Measurements from ENCODE around the gene ZNF579. TPM values are rescaled to one million over a fixed set of nuclear protein-coding genes. Genes with fewer than 3 reads are reported as not detected.

The ZNF579 gene
- total and polyA plus RNA-seq, 2 of the 13 experiments (the other 11 are each of a cell fraction or from before 2014, with no cell fraction given), result 2.1 to 2.9 TPM

DNA sequence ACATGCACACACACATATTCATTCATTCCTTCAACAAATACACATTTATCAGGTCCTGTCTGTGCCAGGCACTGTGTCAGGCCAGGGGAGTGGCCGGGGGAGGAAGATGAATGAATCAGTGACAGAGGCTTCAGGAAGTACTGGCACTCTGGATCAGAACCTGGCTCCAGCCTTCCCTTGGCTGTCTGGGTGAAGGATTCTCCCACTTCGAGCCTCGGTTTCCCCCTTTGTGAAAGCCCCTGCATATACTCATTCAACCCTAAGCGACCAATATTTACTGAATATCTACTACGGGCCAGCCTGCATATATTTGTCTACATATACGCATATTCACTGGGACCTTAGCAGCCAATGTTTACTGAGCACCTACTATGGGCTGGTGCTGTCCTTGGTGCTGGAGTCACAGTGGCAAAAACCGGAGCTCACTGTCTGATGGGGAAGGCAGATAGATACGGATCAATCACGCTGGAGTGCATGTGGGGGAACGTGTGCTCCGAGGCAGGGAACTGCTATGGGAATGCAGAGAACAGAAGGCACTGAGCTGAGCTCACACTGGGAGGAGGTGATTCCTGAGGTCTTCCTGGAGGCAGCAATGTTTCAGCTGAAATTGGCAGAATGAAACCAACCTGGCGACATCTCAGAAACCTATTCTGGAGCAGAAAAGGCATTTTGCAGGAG is 636 bp upstream of the ZNF579 start (continued):
- TF ChIP-seq, protein P1, sequence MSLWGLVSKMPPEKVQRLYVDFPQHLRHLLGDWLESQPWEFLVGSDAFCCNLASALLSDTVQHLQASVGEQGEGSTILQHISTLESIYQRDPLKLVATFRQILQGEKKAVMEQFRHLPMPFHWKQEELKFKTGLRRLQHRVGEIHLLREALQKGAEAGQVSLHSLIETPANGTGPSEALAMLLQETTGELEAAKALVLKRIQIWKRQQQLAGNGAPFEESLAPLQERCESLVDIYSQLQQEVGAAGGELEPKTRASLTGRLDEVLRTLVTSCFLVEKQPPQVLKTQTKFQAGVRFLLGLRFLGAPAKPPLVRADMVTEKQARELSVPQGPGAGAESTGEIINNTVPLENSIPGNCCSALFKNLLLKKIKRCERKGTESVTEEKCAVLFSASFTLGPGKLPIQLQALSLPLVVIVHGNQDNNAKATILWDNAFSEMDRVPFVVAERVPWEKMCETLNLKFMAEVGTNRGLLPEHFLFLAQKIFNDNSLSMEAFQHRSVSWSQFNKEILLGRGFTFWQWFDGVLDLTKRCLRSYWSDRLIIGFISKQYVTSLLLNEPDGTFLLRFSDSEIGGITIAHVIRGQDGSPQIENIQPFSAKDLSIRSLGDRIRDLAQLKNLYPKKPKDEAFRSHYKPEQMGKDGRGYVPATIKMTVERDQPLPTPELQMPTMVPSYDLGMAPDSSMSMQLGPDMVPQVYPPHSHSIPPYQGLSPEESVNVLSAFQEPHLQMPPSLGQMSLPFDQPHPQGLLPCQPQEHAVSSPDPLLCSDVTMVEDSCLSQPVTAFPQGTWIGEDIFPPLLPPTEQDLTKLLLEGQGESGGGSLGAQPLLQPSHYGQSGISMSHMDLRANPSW (CRISPR knock-in tag; IDR thresholded peaks at IDR 0.05; ENCODE audit: borderline replicate concordance), result no peak
- TF ChIP-seq KDM3A (CRISPR knock-in tag; IDR thresholded peaks at IDR 0.05; ENCODE audit: low read depth) (no peak), ZNF816 (CRISPR knock-in tag; IDR thresholded peaks at IDR 0.05; ENCODE audit: borderline replicate concordance) (no peak), XBP1 (CRISPR knock-in tag; IDR thresholded peaks at IDR 0.05) (no peak), ZFP90 (CRISPR knock-in tag; IDR thresholded peaks at IDR 0.05; ENCODE audit: borderline replicate concordance) (no peak), PHF20 (CRISPR knock-in tag; IDR thresholded peaks at IDR 0.05) (no peak), ZNF124 (CRISPR knock-in tag; IDR thresholded peaks at IDR 0.05) (0 out of 2 replicates have a peak, but pooled peaks have one; percentile 51), ERF (CRISPR knock-in tag; IDR thresholded peaks at IDR 0.05) (no peak), SP1 (IDR thresholded peaks at IDR 0.05) (no peak), SP1 (CRISPR knock-in tag; IDR thresholded peaks at IDR 0.05) (no peak), ZNF138 (CRISPR knock-in tag; IDR thresholded peaks at IDR 0.05; ENCODE audit: low read depth) (peak; percentile 47; the same call in 1 of the 2 replicates), ZNF777 (CRISPR knock-in tag; IDR thresholded peaks at IDR 0.05) (peak; percentile 60; the same call in 1 of the 2 replicates)
- TF ChIP-seq, protein P2, sequence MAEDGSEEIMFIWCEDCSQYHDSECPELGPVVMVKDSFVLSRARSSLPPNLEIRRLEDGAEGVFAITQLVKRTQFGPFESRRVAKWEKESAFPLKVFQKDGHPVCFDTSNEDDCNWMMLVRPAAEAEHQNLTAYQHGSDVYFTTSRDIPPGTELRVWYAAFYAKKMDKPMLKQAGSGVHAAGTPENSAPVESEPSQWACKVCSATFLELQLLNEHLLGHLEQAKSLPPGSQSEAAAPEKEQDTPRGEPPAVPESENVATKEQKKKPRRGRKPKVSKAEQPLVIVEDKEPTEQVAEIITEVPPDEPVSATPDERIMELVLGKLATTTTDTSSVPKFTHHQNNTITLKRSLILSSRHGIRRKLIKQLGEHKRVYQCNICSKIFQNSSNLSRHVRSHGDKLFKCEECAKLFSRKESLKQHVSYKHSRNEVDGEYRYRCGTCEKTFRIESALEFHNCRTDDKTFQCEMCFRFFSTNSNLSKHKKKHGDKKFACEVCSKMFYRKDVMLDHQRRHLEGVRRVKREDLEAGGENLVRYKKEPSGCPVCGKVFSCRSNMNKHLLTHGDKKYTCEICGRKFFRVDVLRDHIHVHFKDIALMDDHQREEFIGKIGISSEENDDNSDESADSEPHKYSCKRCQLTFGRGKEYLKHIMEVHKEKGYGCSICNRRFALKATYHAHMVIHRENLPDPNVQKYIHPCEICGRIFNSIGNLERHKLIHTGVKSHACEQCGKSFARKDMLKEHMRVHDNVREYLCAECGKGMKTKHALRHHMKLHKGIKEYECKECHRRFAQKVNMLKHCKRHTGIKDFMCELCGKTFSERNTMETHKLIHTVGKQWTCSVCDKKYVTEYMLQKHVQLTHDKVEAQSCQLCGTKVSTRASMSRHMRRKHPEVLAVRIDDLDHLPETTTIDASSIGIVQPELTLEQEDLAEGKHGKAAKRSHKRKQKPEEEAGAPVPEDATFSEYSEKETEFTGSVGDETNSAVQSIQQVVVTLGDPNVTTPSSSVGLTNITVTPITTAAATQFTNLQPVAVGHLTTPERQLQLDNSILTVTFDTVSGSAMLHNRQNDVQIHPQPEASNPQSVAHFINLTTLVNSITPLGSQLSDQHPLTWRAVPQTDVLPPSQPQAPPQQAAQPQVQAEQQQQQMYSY (CRISPR knock-in tag; IDR thresholded peaks at IDR 0.05), result no peak; the same call in 1 of the 2 replicates
- TF ChIP-seq, protein P3, sequence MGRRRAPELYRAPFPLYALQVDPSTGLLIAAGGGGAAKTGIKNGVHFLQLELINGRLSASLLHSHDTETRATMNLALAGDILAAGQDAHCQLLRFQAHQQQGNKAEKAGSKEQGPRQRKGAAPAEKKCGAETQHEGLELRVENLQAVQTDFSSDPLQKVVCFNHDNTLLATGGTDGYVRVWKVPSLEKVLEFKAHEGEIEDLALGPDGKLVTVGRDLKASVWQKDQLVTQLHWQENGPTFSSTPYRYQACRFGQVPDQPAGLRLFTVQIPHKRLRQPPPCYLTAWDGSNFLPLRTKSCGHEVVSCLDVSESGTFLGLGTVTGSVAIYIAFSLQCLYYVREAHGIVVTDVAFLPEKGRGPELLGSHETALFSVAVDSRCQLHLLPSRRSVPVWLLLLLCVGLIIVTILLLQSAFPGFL (CRISPR knock-in tag; IDR thresholded peaks at IDR 0.05), result no peak
- TF ChIP-seq, protein P4, sequence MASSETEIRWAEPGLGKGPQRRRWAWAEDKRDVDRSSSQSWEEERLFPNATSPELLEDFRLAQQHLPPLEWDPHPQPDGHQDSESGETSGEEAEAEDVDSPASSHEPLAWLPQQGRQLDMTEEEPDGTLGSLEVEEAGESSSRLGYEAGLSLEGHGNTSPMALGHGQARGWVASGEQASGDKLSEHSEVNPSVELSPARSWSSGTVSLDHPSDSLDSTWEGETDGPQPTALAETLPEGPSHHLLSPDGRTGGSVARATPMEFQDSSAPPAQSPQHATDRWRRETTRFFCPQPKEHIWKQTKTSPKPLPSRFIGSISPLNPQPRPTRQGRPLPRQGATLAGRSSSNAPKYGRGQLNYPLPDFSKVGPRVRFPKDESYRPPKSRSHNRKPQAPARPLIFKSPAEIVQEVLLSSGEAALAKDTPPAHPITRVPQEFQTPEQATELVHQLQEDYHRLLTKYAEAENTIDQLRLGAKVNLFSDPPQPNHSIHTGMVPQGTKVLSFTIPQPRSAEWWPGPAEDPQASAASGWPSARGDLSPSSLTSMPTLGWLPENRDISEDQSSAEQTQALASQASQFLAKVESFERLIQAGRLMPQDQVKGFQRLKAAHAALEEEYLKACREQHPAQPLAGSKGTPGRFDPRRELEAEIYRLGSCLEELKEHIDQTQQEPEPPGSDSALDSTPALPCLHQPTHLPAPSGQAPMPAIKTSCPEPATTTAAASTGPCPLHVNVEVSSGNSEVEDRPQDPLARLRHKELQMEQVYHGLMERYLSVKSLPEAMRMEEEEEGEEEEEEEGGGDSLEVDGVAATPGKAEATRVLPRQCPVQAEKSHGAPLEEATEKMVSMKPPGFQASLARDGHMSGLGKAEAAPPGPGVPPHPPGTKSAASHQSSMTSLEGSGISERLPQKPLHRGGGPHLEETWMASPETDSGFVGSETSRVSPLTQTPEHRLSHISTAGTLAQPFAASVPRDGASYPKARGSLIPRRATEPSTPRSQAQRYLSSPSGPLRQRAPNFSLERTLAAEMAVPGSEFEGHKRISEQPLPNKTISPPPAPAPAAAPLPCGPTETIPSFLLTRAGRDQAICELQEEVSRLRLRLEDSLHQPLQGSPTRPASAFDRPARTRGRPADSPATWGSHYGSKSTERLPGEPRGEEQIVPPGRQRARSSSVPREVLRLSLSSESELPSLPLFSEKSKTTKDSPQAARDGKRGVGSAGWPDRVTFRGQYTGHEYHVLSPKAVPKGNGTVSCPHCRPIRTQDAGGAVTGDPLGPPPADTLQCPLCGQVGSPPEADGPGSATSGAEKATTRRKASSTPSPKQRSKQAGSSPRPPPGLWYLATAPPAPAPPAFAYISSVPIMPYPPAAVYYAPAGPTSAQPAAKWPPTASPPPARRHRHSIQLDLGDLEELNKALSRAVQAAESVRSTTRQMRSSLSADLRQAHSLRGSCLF (CRISPR knock-in tag; IDR thresholded peaks at IDR 0.05; ENCODE audit: borderline replicate concordance), result no peak
- TF ChIP-seq, protein P5, sequence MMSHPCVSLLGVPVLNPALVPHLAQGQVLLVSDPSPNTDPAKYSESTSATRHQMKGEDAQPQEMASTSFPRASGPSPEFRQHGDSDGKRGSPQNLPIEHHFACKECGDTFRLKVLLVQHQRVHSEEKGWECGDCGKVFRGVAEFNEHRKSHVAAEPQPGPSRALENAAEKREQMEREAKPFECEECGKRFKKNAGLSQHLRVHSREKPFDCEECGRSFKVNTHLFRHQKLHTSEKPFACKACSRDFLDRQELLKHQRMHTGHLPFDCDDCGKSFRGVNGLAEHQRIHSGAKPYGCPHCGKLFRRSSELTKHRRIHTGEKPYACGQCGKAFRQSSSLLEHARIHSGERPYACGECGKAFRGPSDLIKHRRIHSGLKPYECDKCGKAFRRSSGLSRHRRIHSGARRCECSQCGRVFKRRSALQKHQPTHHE (CRISPR knock-in tag; IDR thresholded peaks at IDR 0.05; ENCODE audit: borderline replicate concordance), result no peak
